ENCODE measurements around the gene CALY. TPM values are rescaled to one million over a fixed set of nuclear protein-coding genes. Genes with fewer than 3 reads are reported as not detected.

The CALY gene
- total RNA-seq, 2 donors from 2014 or later: 0.98 TPM; not detected in 1

DNA sequence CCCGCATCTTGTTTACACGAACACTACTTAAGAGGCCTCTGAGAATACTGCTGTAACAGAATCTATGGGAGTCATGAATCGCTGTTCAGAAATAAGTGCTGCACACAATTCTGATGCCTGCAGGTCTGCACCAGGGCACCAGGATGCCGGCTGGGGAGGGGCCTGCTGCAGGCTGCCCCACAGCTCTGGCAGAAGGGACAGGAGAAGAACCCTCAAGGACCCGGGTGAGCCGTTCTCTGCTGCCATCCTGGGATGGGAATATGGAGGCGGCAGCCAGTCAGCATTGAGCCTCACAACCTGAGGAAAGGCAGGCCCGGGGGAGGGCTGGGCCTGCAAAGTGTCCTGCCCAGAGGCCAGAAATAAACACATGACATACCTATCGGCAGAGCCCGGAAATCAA is 39.2 kb downstream of the CALY start:
- H3K4me1 ChIP-seq: no peaks in the 10 kb centered on the region
- no peak overlapping the region for H3K27ac ChIP-seq
- H3K9me3 ChIP-seq: no peaks in the 10 kb centered on the region
- H3K27me3 ChIP-seq: no peaks in the 10 kb centered on the region
- H3K36me3 ChIP-seq: peaks cover 98% of the 10 kb centered on the region
- H3K4me3 ChIP-seq: no peak overlapping the region
- TF ChIP-seq CTCF (IDR thresholded peaks at IDR 0.05): no peak
- no peak for DNase-seq (ENCODE audit: low spot score)

DNA sequence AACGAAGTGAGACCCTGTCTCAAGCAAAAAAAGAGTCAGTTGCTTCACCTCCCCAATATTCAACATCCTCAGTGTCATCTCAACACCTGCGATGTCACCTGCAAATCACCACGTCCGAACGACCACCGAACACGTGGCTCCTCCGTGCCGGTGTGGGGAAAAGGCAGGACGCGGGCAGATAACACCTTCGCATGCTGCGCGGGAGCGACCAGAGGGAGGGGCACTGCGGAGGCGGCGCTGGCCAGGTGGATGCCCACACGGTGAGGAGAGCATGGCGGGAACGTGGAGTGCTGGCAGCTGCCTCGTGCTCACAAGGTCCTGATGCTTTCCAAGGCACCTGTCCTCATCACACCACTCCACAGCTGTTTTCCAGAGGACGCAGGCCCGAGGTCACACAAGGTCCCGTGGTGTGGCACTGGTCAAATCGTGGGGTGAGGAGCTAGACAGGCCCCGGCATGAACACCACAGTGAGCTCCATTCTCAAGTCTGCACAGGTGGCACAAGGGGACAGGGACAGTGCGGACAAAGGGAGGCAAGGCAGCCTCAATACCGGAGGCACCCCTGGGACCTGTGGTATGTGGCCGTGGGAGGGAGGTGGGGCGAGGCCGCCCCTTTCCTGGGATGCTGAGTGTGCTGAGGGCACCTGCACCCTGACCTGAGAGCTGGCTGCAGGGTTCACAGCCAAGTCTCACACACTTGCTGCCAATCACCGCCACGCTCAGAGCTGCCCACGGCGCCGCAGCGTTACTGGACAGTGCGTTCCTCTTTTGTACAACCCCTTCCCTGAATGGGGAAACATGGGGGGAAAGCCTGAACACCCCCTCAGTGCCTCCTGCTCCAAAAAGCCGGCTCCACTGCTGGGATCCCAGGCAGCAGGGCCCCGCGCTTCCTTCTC is 41.0 kb downstream of the CALY start:
- Histone ChIP-seq H3K27me3 (no peaks in the 10 kb centered on the region), H3K4me1 (no peaks in the 10 kb centered on the region), H3K36me3 (peaks cover 88% of the 10 kb centered on the region), H3K27ac (no peak overlapping the region), H3K4me3 (no peak overlapping the region), H3K9me3 (no peaks in the 10 kb centered on the region)
- TF ChIP-seq CTCF (IDR thresholded peaks at IDR 0.05): no peak
- DNase-seq (ENCODE audit: low spot score): no peak

GRCh38 chr10:133294189-133294588 is 42.5 kb downstream of the CALY start:
- Histone ChIP-seq H3K36me3 (peaks cover 87% of the 10 kb centered on the region), H3K9me3 (no peaks in the 10 kb centered on the region), H3K4me1 (no peaks in the 10 kb centered on the region), H3K27me3 (no peaks in the 10 kb centered on the region), H3K27ac (no peak overlapping the region), H3K4me3 (no peak overlapping the region)
- TF ChIP-seq CTCF (IDR thresholded peaks at IDR 0.05): no peak
- DNase-seq (ENCODE audit: low spot score): no peak

DNA sequence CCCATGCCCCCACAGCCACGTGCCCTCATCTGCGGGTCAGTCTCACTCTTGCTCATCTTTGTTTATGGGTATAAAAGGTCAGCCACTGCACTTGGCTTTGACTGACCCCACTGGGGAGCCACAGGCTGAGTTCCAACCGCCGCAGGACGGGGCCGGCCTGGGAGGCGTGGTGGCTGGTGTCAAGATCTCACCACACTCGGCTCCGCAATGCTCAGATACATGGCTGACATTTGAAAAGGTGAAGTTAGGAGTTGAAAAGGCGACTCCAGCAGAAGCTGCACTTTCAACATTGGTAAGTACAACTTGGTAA is 42.9 kb downstream of the CALY start:
- no peak overlapping the region for H3K27ac ChIP-seq
- no peaks in the 10 kb centered on the region for H3K4me1 ChIP-seq
- H3K4me3 ChIP-seq: no peak overlapping the region
- H3K27me3 ChIP-seq: no peaks in the 10 kb centered on the region
- DNase-seq (ENCODE audit: low spot score): no peak
- no peak for TF ChIP-seq CTCF (IDR thresholded peaks at IDR 0.05)
- H3K36me3 ChIP-seq: peaks cover 87% of the 10 kb centered on the region
- H3K9me3 ChIP-seq: no peaks in the 10 kb centered on the region

DNA sequence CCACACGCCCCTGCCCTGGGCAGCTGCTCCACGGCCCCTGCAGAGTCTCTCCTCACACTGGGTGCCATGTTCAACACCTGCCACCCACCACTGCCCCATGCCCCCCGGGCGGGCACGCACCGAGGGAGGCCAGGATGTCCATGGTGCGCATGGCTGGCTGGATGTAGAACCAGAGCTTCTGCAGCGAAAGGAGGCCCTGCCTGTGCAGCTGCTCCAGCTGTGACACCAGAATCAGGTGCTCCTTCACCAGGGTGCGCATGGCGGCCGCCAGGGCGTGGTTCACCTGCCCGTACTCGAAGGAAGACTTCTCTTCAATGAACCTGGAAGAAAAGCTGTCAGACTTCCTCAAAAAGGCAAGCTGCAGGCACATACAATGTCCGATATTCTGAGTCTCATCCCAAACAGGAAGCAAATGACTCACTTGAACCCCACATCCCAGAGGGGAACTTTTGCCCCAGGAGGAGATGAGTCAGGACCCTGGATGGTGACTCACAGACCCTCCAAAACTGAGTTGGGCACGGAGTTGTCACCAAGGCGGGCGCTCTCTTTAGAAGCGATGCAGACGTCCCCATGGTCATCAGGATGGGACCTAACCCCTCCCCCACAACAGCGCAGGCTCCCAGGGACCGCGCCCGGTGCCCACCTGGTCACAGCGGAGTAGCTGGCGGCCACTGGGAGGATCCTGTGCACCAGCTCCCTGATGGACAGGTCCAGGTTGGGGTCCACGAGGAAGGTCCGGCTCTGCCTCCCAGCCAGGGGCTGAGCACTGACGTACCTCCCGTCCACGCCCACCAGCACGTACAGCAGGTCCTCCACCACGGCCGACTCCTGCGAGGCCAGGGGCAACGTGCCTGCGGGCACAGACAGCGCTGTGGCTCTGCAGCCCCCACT is 43.5 kb downstream of the CALY start:
- no peak for TF ChIP-seq CTCF (IDR thresholded peaks at IDR 0.05)
- Histone ChIP-seq H3K4me3 (no peak overlapping the region), H3K36me3 (peaks cover 87% of the 10 kb centered on the region), H3K9me3 (no peaks in the 10 kb centered on the region), H3K4me1 (no peaks in the 10 kb centered on the region), H3K27me3 (no peaks in the 10 kb centered on the region), H3K27ac (no peak overlapping the region)
- no peak for DNase-seq (ENCODE audit: low spot score)

All from right atrium auricular region (tissue), 2 donors.